Chondrocyte (in vitro differentiated cells): ENCODE data around the gene MMD2. TPM values are rescaled to one million over a fixed set of nuclear protein-coding genes. Genes with fewer than 3 reads are reported as not detected.

Source experiments
- DNase-seq: peaks from one replicate; pipeline ENCODE4 v3.0.0; 2021; ENCODE audit warnings: mixed read lengths, low spot score
- H3K27ac Mint-ChIP-seq: one replicate; pipeline ENCODE4 v1.8.0; 2021; ENCODE audit warnings: mild to moderate bottlenecking, moderate library complexity, mixed read lengths; ENCODE audit not compliant: unreplicated experiment
- H3K27me3 Mint-ChIP-seq: 2 replicates; pipeline ENCODE4 v1.8.0; 2021; ENCODE audit warnings: low read depth, mixed read lengths
- H3K36me3 Mint-ChIP-seq: 2 replicates; pipeline ENCODE4 v1.8.0; 2021; ENCODE audit warnings: low read depth, mixed read lengths
- H3K4me1 Mint-ChIP-seq: 2 replicates; pipeline ENCODE4 v1.8.0; 2021; ENCODE audit warnings: low read depth, mild to moderate bottlenecking, mixed read lengths
- H3K4me3 Mint-ChIP-seq: one replicate; pipeline ENCODE4 v1.8.0; 2021; ENCODE audit warnings: mild to moderate bottlenecking, moderate library complexity, mixed read lengths; ENCODE audit not compliant: unreplicated experiment
- H3K9me3 Mint-ChIP-seq: 2 replicates; pipeline ENCODE4 v1.8.0; 2021; ENCODE audit warnings: low read depth, mixed read lengths
- total RNA-seq: library from RNA; stranded (reverse); gene quantifications from 3 replicates; pipeline ENCODE4 v1.2.1, GENCODE V29; 2021
- TF ChIP-seq, protein P1 (sequence below): fragments of 200-600 bp; sonication (generic); IDR thresholded peaks from 2 replicates; pipeline ENCODE4 v1.5.0; 2021; ENCODE audit warnings: antibody characterized with exemption, mild to moderate bottlenecking, moderate library complexity

The MMD2 gene
- total RNA-seq, 1 donor from 2014 or later: not detected

DNA sequence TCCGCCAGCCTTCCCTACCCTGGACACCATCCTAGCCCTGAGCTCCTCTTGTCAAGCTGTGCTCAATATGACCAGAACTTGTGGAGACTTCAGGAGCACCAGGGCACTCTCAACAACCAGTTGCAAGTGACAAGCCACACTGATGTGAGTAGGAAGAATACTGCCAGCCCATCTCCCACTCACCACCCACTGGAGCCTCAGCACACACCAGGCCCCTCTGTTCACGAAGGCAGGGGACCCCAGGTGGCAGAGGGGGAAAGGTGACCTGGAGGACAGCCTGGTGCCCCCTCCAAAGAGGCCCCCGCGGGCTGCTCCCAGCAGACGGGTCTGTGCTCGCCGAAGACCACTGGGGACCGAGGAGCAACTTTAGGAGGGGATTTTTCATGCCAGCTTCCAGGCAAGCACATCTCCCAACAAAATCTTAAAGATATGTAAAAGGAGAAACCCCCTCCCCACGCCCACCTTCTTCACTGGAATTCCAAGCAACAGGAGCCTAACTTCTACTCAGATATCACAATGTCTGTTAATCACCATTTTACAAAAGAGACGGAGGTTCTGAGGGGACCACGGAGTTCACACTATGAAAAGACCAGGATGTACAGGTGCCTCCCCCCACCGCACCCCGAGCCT is 1.0 kb downstream of the MMD2 start:
- H3K9me3 Mint-ChIP-seq: peaks cover 6% of the 10 kb centered on the region
- TF ChIP-seq, protein P1, sequence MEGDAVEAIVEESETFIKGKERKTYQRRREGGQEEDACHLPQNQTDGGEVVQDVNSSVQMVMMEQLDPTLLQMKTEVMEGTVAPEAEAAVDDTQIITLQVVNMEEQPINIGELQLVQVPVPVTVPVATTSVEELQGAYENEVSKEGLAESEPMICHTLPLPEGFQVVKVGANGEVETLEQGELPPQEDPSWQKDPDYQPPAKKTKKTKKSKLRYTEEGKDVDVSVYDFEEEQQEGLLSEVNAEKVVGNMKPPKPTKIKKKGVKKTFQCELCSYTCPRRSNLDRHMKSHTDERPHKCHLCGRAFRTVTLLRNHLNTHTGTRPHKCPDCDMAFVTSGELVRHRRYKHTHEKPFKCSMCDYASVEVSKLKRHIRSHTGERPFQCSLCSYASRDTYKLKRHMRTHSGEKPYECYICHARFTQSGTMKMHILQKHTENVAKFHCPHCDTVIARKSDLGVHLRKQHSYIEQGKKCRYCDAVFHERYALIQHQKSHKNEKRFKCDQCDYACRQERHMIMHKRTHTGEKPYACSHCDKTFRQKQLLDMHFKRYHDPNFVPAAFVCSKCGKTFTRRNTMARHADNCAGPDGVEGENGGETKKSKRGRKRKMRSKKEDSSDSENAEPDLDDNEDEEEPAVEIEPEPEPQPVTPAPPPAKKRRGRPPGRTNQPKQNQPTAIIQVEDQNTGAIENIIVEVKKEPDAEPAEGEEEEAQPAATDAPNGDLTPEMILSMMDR: no peak
- H3K4me3 Mint-ChIP-seq: peak overlapping the region; percentile 67
- H3K4me1 Mint-ChIP-seq: peaks cover 5% of the 10 kb centered on the region
- peaks cover 34% of the 10 kb centered on the region for H3K27me3 Mint-ChIP-seq
- no peak overlapping the region for H3K27ac Mint-ChIP-seq
- DNase-seq: peak; percentile 73
- peaks cover 3% of the 10 kb centered on the region for H3K36me3 Mint-ChIP-seq

DNA sequence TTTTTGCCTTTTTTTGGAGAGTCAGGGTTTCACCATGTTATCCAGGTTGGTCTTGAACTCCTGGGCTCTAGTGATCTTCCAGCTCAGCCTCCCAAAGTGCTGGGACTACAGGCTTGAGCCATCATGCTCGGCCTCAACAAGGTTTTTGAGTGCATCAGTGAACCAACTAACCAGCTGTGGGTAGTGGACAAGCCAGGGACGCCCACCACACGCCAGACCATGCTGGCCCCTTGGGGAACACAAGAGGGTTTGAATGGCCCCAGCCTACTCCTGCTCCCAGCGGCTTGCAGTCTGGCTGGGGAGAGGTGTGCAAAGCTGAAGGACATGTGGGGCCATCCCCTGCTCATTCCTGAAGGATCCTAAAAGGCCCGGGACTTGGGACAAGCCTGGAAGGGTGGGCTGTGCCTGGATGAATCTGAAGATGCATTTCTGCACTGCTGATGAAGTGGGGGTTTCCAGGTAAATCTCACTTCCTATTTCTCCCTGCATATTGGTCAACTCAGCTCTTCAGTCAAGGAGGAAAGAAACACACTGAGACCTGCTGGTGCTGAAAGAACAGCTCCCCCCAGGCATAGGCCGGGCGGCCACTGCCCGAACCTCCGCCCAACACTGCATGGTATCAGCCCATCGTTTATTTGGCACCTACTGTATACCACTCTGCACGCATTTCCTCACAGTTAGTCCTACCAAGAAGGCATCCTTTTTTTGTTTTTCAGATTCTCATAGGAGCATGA is 6.9 kb downstream of the MMD2 start:
- peaks cover 9% of the 10 kb centered on the region for H3K9me3 Mint-ChIP-seq
- TF ChIP-seq, protein P1: no peak
- H3K27me3 Mint-ChIP-seq: peaks cover 33% of the 10 kb centered on the region
- DNase-seq: no peak
- H3K36me3 Mint-ChIP-seq: no peaks in the 10 kb centered on the region
- H3K4me1 Mint-ChIP-seq: no peaks in the 10 kb centered on the region
- no peak overlapping the region for H3K27ac Mint-ChIP-seq
- no peak overlapping the region for H3K4me3 Mint-ChIP-seq

GRCh38 chr7:4951304-4951703 is 7.7 kb downstream of the MMD2 start:
- Mint-ChIP-seq H3K27me3 (peaks cover 31% of the 10 kb centered on the region), H3K4me3 (no peak overlapping the region), H3K4me1 (no peaks in the 10 kb centered on the region), H3K9me3 (peaks cover 9% of the 10 kb centered on the region), H3K27ac (no peak overlapping the region), H3K36me3 (no peaks in the 10 kb centered on the region)
- DNase-seq: no peak
- TF ChIP-seq, protein P1: no peak

- no peaks in the 10 kb centered on the region for H3K4me1 Mint-ChIP-seq
- peaks cover 3% of the 10 kb centered on the region for H3K9me3 Mint-ChIP-seq
- no peaks in the 10 kb centered on the region for H3K36me3 Mint-ChIP-seq
- no peak overlapping the region for H3K27ac Mint-ChIP-seq
- H3K27me3 Mint-ChIP-seq: peaks cover 31% of the 10 kb centered on the region
- H3K4me3 Mint-ChIP-seq: no peak overlapping the region
- no peak for DNase-seq
- TF ChIP-seq, protein P1: no peak
Observed at GRCh38 chr7:4948402-4948801, 10.6 kb downstream of the MMD2 start.

GRCh38 chr7:4945949-4946348 is 13.0 kb downstream of the MMD2 start:
- H3K4me3 Mint-ChIP-seq: no peak overlapping the region
- no peaks in the 10 kb centered on the region for H3K36me3 Mint-ChIP-seq
- TF ChIP-seq, protein P1: no peak
- no peak for DNase-seq
- H3K4me1 Mint-ChIP-seq: no peaks in the 10 kb centered on the region
- H3K27ac Mint-ChIP-seq: no peak overlapping the region
- H3K9me3 Mint-ChIP-seq: peaks cover 3% of the 10 kb centered on the region
- peaks cover 25% of the 10 kb centered on the region for H3K27me3 Mint-ChIP-seq
